AG04449 (cell line): Measurements from ENCODE around the gene ZNF276.
"Not testable (repeated sequence)": the region's sequence is repeated elsewhere in the genome, so short reads cannot be mapped to it uniquely, and the experiment has no call there.

ENCODE experiments used
- CTCF ChIA-PET: fragments of 350-600 bp; formaldehyde crosslinking; extraction: SDS; loops from one replicate; lab custom pipeline; 2021; ENCODE audit warnings: antibody characterized with exemption; lab: Yijun Ruan, JAX
- POLR2A ChIA-PET: fragments of 400-600, 350-600 bp; formaldehyde crosslinking; extraction: SDS; loops from one replicate; lab custom pipeline; 2020; ENCODE audit warnings: antibody characterized with exemption, inconsistent platforms; lab: Yijun Ruan, JAX
- DNase-seq: peaks from one replicate; pipeline ENCODE4 v3.0.0-alpha.2; 2010; ENCODE audit warnings: low read depth, low spot score
- H3K4me3 ChIP-seq: 2 replicates; pipeline ENCODE4 v1.5.1; 2011; ENCODE audit warnings: low read depth, mild to moderate bottlenecking, control low read depth, low read length
- TF ChIP-seq, protein P1 (sequence below): IDR thresholded peaks from one replicate; pipeline ENCODE4 v1.5.1; 2011; ENCODE audit warnings: mild to moderate bottlenecking, moderate library complexity, low read length, control low read depth, inconsistent platforms; ENCODE audit not compliant: insufficient read depth; ENCODE audit errors: missing control alignments

The ZNF276 gene

DNA sequence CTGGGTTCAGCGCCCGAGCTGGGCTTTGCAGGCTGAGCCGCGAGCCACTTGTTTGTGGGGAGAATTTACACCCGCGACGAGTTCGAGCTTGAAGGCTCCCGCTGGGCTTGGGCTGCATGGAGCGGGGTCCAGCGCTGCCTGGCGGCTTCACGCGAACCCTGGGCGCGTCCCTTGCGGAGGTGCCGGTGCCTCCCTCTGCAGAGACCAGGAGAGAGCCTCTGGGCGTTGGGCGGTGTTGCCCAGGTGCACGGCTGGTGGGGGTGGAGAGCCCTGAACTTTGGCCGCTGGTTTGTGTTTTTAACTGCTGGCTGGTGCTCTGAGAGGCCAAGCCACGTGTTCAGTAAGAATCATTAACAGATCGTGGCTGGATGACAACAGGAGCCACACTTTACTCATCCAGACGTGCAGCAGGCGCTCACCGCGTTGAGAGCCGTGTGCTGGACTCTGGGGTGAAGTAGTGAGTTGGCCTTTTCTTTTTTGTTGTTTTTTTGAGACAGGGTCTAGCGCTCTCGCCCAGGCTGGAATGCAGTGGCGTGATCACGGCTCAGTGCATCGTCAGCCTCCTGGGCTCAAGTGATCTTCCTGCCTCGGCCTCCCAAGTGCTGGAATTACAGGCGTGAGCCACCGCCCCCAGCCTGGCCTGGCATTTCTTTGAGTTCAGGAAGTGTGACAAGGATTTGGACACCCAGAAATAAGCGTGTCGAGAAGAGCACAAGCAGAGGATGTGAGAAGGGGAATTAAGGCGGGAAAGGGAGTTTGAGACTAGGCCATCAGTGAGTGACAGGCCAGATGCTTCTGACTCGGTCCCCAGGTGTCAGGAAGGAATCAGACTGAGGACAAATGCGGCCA is 34.0 kb upstream of the ZNF276 start:
- TF ChIP-seq, protein P1, sequence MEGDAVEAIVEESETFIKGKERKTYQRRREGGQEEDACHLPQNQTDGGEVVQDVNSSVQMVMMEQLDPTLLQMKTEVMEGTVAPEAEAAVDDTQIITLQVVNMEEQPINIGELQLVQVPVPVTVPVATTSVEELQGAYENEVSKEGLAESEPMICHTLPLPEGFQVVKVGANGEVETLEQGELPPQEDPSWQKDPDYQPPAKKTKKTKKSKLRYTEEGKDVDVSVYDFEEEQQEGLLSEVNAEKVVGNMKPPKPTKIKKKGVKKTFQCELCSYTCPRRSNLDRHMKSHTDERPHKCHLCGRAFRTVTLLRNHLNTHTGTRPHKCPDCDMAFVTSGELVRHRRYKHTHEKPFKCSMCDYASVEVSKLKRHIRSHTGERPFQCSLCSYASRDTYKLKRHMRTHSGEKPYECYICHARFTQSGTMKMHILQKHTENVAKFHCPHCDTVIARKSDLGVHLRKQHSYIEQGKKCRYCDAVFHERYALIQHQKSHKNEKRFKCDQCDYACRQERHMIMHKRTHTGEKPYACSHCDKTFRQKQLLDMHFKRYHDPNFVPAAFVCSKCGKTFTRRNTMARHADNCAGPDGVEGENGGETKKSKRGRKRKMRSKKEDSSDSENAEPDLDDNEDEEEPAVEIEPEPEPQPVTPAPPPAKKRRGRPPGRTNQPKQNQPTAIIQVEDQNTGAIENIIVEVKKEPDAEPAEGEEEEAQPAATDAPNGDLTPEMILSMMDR = no peak
- DNase-seq = no peak
- H3K4me3 ChIP-seq = peak overlapping the region; percentile 90
- POLR2A ChIA-PET = interaction anchor here (1.2 to 1.6 kb wide), 5 partner anchors 10 to 19 kb away, joined by 3 to 8 read pairs (median 5); no protein-coding TSS in a partner anchor
- CTCF ChIA-PET = interaction anchor here (1.3 to 5.2 kb wide), 6 partner anchors 11 to 174 kb away, joined by 4 to 36 read pairs (median 7); no protein-coding TSS in a partner anchor

DNA sequence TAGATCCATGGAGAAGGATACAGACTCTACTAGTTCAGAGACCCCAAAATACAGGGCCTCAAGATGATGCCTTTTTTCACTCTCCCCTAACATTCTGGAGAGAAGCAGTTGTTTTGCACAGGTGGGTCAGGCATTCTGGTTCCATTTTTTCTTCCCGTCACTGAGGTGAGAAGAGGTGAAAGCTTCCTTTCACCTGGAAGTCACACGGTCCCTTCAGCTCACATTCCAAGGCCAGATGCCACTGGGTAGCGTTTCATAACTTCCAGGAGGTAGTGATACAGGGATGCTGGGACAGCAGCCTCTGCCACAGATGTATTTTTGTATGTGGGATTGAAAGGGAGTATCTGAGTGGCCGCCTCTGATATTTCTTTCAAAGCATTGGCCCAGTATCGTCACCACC is 32.9 kb upstream of the ZNF276 start:
- ChIA-PET POLR2A (no interaction called here), CTCF (interaction anchor here (0.9 to 5.2 kb wide), 2 partner anchors 11 to 21 kb away, joined by 3 to 36 read pairs; no protein-coding TSS in a partner anchor)
- no peak overlapping the region for H3K4me3 ChIP-seq
- TF ChIP-seq, protein P1 = no peak
- DNase-seq = no peak

DNA sequence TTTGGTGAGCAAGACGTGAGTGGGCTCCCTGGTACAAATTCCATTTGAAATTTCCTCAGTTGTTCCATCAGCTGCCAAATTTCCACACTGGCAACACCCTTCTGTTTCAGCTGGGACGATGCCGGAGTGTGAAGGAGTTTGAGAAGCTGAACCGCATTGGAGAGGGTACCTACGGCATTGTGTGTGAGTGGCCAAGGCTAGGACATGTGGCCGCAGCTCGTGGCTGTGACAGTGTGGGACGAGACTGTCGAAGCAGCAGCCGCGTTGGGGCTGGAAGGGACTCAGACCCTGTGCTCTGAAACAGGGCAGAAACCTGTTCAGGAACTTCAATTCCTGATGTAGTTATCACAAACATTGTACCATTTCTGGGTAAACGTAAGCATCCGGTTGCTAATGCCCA is 32.2 kb upstream of the ZNF276 start:
- POLR2A ChIA-PET = no interaction called here
- CTCF ChIA-PET = interaction anchor here (5.2 kb wide), 1 partner anchor 11 kb away, joined by 36 read pairs; no protein-coding TSS in a partner anchor
- TF ChIP-seq, protein P1 = no peak
- H3K4me3 ChIP-seq = no peak overlapping the region
- no peak for DNase-seq

DNA sequence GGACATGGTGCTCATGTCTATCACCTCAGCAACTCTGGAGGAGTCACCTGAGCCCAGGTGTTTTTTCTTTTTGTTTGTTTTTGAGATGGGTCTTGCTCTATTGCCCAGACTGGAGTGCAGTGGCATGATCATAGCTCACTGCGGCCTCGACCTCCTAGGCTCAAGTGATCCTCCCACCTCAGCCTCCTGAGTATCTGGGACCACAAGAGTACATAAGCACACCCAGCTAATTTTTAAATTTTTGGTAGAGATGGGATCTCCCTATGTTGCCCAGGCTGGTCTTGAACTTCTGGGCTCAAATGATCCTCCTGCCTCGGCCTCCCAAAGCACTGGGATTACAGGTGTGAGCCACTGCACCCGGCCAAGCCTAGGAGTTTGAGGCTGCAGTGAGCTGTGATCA is 31.7 kb upstream of the ZNF276 start:
- H3K4me3 ChIP-seq, DNase-seq, POLR2A ChIA-PET: not testable (repeated sequence)
- CTCF ChIA-PET = interaction anchor here (5.2 kb wide), 1 partner anchor 10 kb away, joined by 36 read pairs; no protein-coding TSS in a partner anchor

DNA sequence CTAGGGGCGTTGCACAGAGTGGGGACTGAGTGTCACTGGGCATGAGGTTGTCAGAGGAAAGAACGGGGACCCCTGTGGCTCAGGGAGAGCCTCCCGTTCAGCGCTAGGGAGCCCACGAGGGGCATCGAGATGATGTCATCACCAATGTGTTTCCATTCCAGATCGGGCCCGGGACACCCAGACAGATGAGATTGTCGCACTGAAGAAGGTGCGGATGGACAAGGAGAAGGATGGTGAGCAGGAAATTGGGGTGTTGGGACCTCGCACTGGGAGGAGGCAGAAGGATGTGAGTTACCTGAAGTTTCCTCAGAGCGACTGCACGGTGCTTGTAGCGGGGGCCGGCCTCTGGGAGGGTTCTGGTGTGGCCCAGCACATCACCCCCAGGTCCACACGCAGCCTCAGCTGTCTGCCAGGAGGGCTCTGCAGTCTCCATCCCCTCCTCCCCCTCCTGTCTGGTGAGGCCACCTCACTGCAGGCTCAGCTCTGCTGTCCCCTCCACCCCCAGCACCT is 30.9 kb upstream of the ZNF276 start:
- DNase-seq = no peak
- H3K4me3 ChIP-seq = no peak overlapping the region
- ChIA-PET CTCF (interaction anchor here (5.2 kb wide), 1 partner anchor 9 kb away, joined by 36 read pairs; no protein-coding TSS in a partner anchor), POLR2A (no interaction called here)
- TF ChIP-seq, protein P1 = no peak

DNA sequence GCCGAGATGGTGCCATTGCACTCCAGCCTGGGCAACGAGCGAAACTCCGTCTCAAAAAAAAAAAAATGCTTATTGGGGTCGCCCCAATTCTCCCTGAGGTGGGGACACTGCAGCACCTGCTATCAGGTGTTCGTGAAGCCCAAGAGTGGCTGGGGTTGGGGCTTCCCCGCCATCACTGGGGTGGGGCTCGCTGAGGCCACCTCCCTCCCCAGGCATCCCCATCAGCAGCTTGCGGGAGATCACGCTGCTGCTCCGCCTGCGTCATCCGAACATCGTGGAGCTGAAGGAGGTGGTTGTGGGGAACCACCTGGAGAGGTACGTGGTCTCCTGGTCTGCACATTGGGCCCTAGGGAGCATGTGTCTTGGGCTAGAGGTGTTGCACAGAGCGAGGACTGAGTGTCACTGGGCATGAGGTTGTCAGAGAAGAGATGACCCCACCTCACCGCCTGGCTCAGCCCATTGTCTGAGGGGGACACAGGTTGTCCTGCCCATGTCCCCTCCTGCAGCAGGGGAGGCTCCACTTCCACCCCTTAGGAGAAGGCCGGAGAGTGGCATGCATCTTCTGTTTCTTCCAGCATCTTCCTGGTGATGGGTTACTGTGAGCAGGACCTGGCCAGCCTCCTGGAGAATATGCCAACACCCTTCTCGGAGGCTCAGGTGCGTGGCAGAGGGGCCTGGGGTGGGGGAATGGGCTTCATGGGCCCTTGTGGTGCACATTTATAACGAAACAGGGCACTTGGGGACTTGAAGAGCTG is 29.9 kb upstream of the ZNF276 start:
- ChIA-PET CTCF (interaction anchor here (5.2 kb wide), 1 partner anchor 8 kb away, joined by 36 read pairs; no protein-coding TSS in a partner anchor), POLR2A (no interaction called here)
- TF ChIP-seq, protein P1 = no peak
- no peak for DNase-seq
- H3K4me3 ChIP-seq = no peak overlapping the region
